GM23338 (cell line): ENCODE data around the gene WDR49. TPM values are rescaled to one million over a fixed set of nuclear protein-coding genes. Genes with fewer than 3 reads are reported as not detected.

Source experiments
- ATAC-seq: fragments of 200-7000 bp; cut with Tn5 transposase; 3 replicates; pipeline ENCODE4 v1.9.1; 2020
- DNase-seq: peaks from one replicate; pipeline ENCODE4 v3.0.0-alpha.2; 2015; ENCODE audit warnings: low spot score
- H2AFZ ChIP-seq: fragments of 200-600 bp; sonication (generic); 2 replicates; pipeline ENCODE4 v1.8.0; 2016; ENCODE audit warnings: antibody characterized with exemption, mild to moderate bottlenecking, moderate library complexity
- H3F3A ChIP-seq: fragments of 200-600 bp; sonication (generic); replicated peaks from 2 replicates; pipeline ENCODE4 v1.8.0; 2017; ENCODE audit warnings: antibody characterized with exemption, mixed run types, low read depth
- H3K27ac ChIP-seq: fragments of 200-600 bp; sonication (generic); 2 replicates; pipeline ENCODE4 v1.6.1; 2016; ENCODE audit warnings: low read depth
- H3K27me3 ChIP-seq: fragments of 200-600 bp; sonication (generic); 2 replicates; pipeline ENCODE4 v1.8.0; 2016; ENCODE audit warnings: mild to moderate bottlenecking, mixed run types, moderate library complexity; ENCODE audit not compliant: insufficient read depth
- H3K36me3 ChIP-seq: fragments of 200-600 bp; sonication (generic); 2 replicates; pipeline ENCODE4 v1.8.0; 2016; ENCODE audit warnings: mild to moderate bottlenecking; ENCODE audit not compliant: insufficient read depth
- H3K4me1 ChIP-seq: fragments of 200-600 bp; sonication (generic); 2 replicates; pipeline ENCODE4 v1.8.0; 2016; ENCODE audit warnings: mild to moderate bottlenecking, moderate library complexity; ENCODE audit not compliant: insufficient read depth
- H3K4me2 ChIP-seq: fragments of 200-600 bp; sonication (generic); 2 replicates; pipeline ENCODE4 v1.7.1; 2017; ENCODE audit warnings: mixed run types
- H3K4me3 ChIP-seq: fragments of 200-600 bp; sonication (generic); 2 replicates; pipeline ENCODE4 v1.6.1; 2016; ENCODE audit warnings: mixed run types
- H3K79me2 ChIP-seq: fragments of 200-600 bp; sonication (generic); replicated peaks from 2 replicates; pipeline ENCODE4 v1.8.0; 2017; ENCODE audit warnings: mild to moderate bottlenecking; ENCODE audit not compliant: insufficient read depth
- H3K9me2 ChIP-seq: fragments of 200-600 bp; sonication (generic); 2 replicates; pipeline ENCODE4 v1.8.0; 2017; ENCODE audit not compliant: insufficient read depth
- H4K20me1 ChIP-seq: fragments of 200-600 bp; sonication (generic); replicated peaks from 2 replicates; pipeline ENCODE4 v1.8.0; 2017; ENCODE audit warnings: mild to moderate bottlenecking; ENCODE audit not compliant: insufficient read depth
- H3K27ac Mint-ChIP-seq: 2 replicates; pipeline ENCODE4 v1.8.0; 2020; ENCODE audit warnings: inconsistent platforms, mild to moderate bottlenecking, moderate library complexity, mixed read lengths
- H3K27me3 Mint-ChIP-seq: 3 replicates; pipeline ENCODE4 v1.8.0; 2022; ENCODE audit warnings: low read depth, mild to moderate bottlenecking, moderate library complexity, mixed read lengths, inconsistent platforms; ENCODE audit not compliant: insufficient read depth, poor library complexity
- H3K36me3 Mint-ChIP-seq: 3 replicates; pipeline ENCODE4 v1.8.0; 2021; ENCODE audit warnings: low read depth, mild to moderate bottlenecking, inconsistent platforms, moderate library complexity, mixed read lengths
- H3K4me1 Mint-ChIP-seq: 3 replicates; pipeline ENCODE4 v1.8.0; 2020; ENCODE audit warnings: mild to moderate bottlenecking, inconsistent platforms, mixed read lengths
- H3K4me3 Mint-ChIP-seq: 3 replicates; pipeline ENCODE4 v1.8.0; 2021; ENCODE audit warnings: moderate library complexity, mild to moderate bottlenecking, inconsistent platforms, mixed read lengths
- H3K9me3 Mint-ChIP-seq: 3 replicates; pipeline ENCODE4 v1.8.0; 2020; ENCODE audit warnings: moderate library complexity, mild to moderate bottlenecking, inconsistent platforms, mixed read lengths
- CREB1 ChIP-seq: fragments of 250-450 bp; sonication (Bioruptor Pico); IDR thresholded peaks from 2 replicates; pipeline ENCODE4 v1.5.0; 2020; ENCODE audit warnings: low read depth, mild to moderate bottlenecking, moderate library complexity
- EZH2phosphoT487 ChIP-seq: fragments of 200-600 bp; sonication (generic); IDR thresholded peaks from one replicate; pipeline ENCODE4 v1.8.1; 2018; ENCODE audit warnings: antibody characterized with exemption; ENCODE audit not compliant: unreplicated experiment
- JUNB ChIP-seq: IDR thresholded peaks from one replicate; pipeline ENCODE4 v1.6.1; 2016; ENCODE audit warnings: antibody characterized with exemption; ENCODE audit not compliant: unreplicated experiment
- ZNF114 ChIP-seq: fragments of 250-450 bp; sonication (Bioruptor Pico); IDR thresholded peaks from 2 replicates; pipeline ENCODE4 v1.5.0; 2020; ENCODE audit warnings: mild to moderate bottlenecking, moderate library complexity
- polyA plus RNA-seq: library from polyadenylated mRNA; unstranded; fragments of >200 nt; fragmentation: Nextera tagmentation; extraction: Ambion mirVana; gene quantifications from 2 replicates; pipeline ENCODE4 v1.2.1, GENCODE V29; 2016
- total RNA-seq: library from RNA; depleted of rRNA; stranded (reverse); fragments of >200 nt; shearing (Covaris generic); gene quantifications from 2 replicates; pipeline ENCODE4 v1.2.3, GENCODE V29; 2014
- TF ChIP-seq, protein P1 (sequence below): IDR thresholded peaks from one replicate; pipeline ENCODE4 v1.6.1; 2018; ENCODE audit warnings: antibody characterized with exemption; ENCODE audit not compliant: unreplicated experiment
- TF ChIP-seq, protein P2 (sequence below), 2 experiments: fragments of 200-600 bp in 1 of 2; sonication (generic) in 1 of 2; conservative IDR thresholded peaks; 2 replicates each; pipeline versions ENCODE4 v1.5.1 to v1.6.1; 2016 to 2017; ENCODE audit warnings: antibody characterized with exemption in 2 of 2, low read depth in 2 of 2, mild to moderate bottlenecking in 2 of 2, moderate library complexity in 1 of 2
- TF ChIP-seq, protein P3 (sequence below): fragments of 250-450 bp; sonication (Bioruptor Pico); IDR thresholded peaks from 2 replicates; pipeline ENCODE4 v1.5.0; 2020; ENCODE audit warnings: mild to moderate bottlenecking, moderate library complexity

WDR49 gene
- total and polyA plus RNA-seq, 2 experiments from 2014 or later, result 1.4 to 1.9 TPM

DNA sequence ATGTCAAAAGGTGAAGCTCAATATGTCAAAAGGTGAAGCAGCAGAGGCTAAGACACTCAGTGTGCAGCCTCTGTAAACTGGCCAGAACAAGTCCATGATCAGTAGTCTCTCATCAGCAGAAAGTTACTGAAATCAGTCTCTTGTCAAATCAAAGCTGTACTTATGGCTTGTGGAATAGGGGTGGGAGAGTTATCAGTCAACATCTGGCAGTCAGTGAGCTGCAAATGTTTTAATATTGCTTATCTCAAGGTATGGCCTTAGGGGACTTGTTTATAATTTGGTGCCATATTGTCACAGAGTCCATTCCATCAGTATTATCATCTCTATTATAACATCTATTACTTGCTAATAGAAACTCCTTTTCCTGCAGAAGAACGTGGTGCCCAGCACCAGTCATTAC lies 14.9 kb upstream of the WDR49 start:
- no peak overlapping the region for H3K4me3 Mint-ChIP-seq

More for the DNA sequence above, 14.9 kb upstream of the WDR49 start:
- Histone ChIP-seq H3K27me3 (no peaks in the 10 kb centered on the region), H3K4me2 (no peak overlapping the region), H3F3A (no peaks in the 10 kb centered on the region), H3K9me2 (0 out of 2 replicates have a peak, but pooled peaks cover 11% of the 10 kb centered on the region), H3K36me3 (no peaks in the 10 kb centered on the region), H3K79me2 (no peaks in the 10 kb centered on the region), H3K4me1 (no peaks in the 10 kb centered on the region; the same call in 1 of the 2 replicates), H3K4me3 (no peak overlapping the region), H4K20me1 (0 out of 2 replicates have a peak, but pooled peaks cover 3% of the 10 kb centered on the region), H3K27ac (no peak overlapping the region), H2AFZ (no peak overlapping the region)
- TF ChIP-seq, protein P1, sequence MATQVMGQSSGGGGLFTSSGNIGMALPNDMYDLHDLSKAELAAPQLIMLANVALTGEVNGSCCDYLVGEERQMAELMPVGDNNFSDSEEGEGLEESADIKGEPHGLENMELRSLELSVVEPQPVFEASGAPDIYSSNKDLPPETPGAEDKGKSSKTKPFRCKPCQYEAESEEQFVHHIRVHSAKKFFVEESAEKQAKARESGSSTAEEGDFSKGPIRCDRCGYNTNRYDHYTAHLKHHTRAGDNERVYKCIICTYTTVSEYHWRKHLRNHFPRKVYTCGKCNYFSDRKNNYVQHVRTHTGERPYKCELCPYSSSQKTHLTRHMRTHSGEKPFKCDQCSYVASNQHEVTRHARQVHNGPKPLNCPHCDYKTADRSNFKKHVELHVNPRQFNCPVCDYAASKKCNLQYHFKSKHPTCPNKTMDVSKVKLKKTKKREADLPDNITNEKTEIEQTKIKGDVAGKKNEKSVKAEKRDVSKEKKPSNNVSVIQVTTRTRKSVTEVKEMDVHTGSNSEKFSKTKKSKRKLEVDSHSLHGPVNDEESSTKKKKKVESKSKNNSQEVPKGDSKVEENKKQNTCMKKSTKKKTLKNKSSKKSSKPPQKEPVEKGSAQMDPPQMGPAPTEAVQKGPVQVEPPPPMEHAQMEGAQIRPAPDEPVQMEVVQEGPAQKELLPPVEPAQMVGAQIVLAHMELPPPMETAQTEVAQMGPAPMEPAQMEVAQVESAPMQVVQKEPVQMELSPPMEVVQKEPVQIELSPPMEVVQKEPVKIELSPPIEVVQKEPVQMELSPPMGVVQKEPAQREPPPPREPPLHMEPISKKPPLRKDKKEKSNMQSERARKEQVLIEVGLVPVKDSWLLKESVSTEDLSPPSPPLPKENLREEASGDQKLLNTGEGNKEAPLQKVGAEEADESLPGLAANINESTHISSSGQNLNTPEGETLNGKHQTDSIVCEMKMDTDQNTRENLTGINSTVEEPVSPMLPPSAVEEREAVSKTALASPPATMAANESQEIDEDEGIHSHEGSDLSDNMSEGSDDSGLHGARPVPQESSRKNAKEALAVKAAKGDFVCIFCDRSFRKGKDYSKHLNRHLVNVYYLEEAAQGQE, result no peak
- TF ChIP-seq, protein P2, sequence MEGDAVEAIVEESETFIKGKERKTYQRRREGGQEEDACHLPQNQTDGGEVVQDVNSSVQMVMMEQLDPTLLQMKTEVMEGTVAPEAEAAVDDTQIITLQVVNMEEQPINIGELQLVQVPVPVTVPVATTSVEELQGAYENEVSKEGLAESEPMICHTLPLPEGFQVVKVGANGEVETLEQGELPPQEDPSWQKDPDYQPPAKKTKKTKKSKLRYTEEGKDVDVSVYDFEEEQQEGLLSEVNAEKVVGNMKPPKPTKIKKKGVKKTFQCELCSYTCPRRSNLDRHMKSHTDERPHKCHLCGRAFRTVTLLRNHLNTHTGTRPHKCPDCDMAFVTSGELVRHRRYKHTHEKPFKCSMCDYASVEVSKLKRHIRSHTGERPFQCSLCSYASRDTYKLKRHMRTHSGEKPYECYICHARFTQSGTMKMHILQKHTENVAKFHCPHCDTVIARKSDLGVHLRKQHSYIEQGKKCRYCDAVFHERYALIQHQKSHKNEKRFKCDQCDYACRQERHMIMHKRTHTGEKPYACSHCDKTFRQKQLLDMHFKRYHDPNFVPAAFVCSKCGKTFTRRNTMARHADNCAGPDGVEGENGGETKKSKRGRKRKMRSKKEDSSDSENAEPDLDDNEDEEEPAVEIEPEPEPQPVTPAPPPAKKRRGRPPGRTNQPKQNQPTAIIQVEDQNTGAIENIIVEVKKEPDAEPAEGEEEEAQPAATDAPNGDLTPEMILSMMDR (conservative IDR thresholded peaks at IDR 0.05; ENCODE audit: low read depth in 2 of 2), result no peak
- no peak for TF ChIP-seq CREB1
- TF ChIP-seq, protein P3, sequence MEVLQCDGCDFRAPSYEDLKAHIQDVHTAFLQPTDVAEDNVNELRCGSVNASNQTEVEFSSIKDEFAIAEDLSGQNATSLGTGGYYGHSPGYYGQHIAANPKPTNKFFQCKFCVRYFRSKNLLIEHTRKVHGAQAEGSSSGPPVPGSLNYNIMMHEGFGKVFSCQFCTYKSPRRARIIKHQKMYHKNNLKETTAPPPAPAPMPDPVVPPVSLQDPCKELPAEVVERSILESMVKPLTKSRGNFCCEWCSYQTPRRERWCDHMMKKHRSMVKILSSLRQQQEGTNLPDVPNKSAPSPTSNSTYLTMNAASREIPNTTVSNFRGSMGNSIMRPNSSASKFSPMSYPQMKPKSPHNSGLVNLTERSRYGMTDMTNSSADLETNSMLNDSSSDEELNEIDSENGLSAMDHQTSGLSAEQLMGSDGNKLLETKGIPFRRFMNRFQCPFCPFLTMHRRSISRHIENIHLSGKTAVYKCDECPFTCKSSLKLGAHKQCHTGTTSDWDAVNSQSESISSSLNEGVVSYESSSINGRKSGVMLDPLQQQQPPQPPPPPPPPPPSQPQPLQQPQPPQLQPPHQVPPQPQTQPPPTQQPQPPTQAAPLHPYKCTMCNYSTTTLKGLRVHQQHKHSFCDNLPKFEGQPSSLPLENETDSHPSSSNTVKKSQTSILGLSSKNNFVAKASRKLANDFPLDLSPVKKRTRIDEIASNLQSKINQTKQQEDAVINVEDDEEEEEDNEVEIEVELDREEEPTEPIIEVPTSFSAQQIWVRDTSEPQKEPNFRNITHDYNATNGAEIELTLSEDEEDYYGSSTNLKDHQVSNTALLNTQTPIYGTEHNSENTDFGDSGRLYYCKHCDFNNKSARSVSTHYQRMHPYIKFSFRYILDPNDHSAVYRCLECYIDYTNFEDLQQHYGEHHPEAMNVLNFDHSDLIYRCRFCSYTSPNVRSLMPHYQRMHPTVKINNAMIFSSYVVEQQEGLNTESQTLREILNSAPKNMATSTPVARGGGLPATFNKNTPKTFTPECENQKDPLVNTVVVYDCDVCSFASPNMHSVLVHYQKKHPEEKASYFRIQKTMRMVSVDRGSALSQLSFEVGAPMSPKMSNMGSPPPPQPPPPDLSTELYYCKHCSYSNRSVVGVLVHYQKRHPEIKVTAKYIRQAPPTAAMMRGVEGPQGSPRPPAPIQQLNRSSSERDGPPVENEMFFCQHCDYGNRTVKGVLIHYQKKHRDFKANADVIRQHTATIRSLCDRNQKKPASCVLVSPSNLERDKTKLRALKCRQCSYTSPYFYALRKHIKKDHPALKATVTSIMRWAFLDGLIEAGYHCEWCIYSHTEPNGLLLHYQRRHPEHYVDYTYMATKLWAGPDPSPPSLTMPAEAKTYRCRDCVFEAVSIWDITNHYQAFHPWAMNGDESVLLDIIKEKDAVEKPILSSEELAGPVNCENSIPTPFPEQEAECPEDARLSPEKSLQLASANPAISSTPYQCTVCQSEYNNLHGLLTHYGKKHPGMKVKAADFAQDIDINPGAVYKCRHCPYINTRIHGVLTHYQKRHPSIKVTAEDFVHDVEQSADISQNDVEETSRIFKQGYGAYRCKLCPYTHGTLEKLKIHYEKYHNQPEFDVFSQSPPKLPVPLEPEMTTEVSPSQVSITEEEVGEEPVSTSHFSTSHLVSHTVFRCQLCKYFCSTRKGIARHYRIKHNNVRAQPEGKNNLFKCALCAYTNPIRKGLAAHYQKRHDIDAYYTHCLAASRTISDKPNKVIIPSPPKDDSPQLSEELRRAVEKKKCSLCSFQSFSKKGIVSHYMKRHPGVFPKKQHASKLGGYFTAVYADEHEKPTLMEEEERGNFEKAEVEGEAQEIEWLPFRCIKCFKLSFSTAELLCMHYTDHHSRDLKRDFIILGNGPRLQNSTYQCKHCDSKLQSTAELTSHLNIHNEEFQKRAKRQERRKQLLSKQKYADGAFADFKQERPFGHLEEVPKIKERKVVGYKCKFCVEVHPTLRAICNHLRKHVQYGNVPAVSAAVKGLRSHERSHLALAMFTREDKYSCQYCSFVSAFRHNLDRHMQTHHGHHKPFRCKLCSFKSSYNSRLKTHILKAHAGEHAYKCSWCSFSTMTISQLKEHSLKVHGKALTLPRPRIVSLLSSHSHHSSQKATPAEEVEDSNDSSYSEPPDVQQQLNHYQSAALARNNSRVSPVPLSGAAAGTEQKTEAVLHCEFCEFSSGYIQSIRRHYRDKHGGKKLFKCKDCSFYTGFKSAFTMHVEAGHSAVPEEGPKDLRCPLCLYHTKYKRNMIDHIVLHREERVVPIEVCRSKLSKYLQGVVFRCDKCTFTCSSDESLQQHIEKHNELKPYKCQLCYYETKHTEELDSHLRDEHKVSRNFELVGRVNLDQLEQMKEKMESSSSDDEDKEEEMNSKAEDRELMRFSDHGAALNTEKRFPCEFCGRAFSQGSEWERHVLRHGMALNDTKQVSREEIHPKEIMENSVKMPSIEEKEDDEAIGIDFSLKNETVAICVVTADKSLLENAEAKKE, result no peak
- no peak for TF ChIP-seq JUNB
- no peak for TF ChIP-seq ZNF114 (CRISPR knock-in tag)
- no peak for TF ChIP-seq EZH2phosphoT487
- Mint-ChIP-seq H3K4me1 (peaks cover 14% of the 10 kb centered on the region), H3K36me3 (peaks cover 20% of the 10 kb centered on the region; the same call in 2 of the 3 replicates), H3K9me3 (no peaks in the 10 kb centered on the region), H3K27ac (no peak overlapping the region), H3K27me3 (no peaks in the 10 kb centered on the region)
- no peak for DNase-seq
- no peak for ATAC-seq
